Measurements from ENCODE around the gene PER2. TPM values are rescaled to one million over a fixed set of nuclear protein-coding genes. Genes with fewer than 3 reads are reported as not detected.

The PER2 gene
- total RNA-seq, 2 experiments from 2014 or later: 17.4 to 17.6 TPM

DNA sequence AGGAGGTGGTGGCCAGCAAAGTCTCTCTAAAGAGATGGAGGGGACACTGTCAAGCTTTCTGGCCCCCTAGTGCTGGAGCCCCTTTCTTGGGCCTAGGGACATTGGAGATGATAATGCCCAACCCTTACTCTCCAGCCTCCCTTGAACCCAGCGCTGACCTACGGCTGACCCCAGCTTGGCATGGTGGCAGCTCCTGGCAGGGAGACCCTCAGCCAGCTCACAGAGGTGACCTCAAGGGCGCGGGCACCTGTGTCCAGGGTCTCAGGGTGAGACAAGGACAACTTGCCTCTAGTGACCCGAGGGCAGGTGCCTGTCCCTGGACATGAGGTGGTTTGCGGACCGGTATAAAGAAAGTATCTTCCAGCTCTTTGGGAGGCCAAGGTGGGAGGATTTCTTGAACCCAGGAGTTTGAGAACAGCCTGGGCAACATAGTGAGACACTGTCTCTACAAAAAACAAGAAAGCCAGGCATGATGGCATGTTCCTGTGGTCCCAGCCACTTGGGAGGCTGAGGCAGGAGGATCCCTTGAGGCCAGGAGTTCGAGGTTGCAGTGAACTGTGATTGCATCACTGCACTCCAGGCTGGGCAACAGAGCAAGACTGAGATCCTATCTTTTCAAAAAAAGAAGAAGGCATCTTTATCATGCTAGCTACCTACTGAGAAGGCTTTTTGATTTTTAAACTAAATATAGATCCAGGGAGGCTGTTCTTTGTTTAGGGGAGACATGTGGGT is 3.3 kb upstream of the PER2 start:
- intact Hi-C loops (cut with micrococcal nuclease): no loop called here
- no peaks in the 10 kb centered on the region for H3K9me3 Mint-ChIP-seq
- H3K36me3 Mint-ChIP-seq (ENCODE audit: low read depth): no peaks in the 10 kb centered on the region
- CTCF ChIA-PET: interaction anchor here (0.9 to 2.2 kb wide), 2 partner anchors 11 to 29 kb away, joined by 3 to 7 read pairs; no protein-coding TSS in a partner anchor
- no peak overlapping the region for H3K27ac Mint-ChIP-seq
- TF ChIP-seq, protein P1, sequence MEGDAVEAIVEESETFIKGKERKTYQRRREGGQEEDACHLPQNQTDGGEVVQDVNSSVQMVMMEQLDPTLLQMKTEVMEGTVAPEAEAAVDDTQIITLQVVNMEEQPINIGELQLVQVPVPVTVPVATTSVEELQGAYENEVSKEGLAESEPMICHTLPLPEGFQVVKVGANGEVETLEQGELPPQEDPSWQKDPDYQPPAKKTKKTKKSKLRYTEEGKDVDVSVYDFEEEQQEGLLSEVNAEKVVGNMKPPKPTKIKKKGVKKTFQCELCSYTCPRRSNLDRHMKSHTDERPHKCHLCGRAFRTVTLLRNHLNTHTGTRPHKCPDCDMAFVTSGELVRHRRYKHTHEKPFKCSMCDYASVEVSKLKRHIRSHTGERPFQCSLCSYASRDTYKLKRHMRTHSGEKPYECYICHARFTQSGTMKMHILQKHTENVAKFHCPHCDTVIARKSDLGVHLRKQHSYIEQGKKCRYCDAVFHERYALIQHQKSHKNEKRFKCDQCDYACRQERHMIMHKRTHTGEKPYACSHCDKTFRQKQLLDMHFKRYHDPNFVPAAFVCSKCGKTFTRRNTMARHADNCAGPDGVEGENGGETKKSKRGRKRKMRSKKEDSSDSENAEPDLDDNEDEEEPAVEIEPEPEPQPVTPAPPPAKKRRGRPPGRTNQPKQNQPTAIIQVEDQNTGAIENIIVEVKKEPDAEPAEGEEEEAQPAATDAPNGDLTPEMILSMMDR (IDR thresholded peaks at IDR 0.05): no peak
- POLR2A ChIA-PET: interaction anchor here (0.5 to 1.3 kb wide), 3 partner anchors 25 to 69 kb away, joined by 3 to 4 read pairs (median 3); partner anchors contain the start of gene TRAF3IP1
- ATAC-seq (no peak), DNase-seq (no peak)
- H3K4me1 Mint-ChIP-seq (ENCODE audit: low read depth): peaks cover 24% of the 10 kb centered on the region
- H3K27me3 Mint-ChIP-seq: no peaks in the 10 kb centered on the region
- no peak overlapping the region for H3K4me3 Mint-ChIP-seq

DNA sequence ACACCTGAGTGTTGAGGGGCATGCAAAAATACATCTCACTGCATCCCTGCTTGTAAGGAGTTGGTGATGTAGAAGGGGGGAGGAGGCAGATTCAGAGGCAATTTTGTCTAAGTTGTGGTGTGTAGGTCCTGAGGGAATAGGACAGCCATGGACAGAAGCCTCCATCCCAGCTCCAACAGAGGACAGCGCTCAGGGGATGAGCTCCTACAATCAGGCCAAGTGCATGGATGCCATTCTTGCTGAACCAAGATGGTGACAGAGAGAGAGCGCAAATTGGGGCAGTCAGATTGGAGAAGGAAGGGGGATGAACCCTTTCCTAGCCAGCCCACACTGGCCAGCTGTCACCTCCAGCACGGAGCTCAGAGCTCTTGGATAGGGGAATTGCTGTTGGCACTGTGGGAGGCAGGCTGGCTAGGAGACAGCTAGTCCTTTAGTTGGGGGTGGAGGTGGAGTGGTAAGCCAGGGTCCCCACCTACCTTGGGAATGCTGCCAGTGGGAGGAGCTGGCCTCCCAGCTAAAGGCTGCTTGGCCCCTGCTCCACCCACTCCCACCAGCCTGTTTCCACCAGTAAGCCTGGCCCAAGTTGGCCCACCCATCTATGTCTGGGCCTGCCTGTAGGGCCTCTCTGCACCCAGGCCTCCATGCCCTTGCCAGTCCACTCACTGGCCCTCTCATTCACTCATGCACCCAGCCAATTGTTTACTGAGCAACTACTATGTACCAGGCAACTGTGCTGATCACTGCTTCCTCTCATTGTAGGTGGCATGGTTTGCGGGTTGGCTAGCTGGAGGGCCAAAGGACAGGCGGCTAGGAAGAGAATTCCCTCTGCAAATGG is 2.5 kb upstream of the PER2 start:
- Mint-ChIP-seq H3K9me3 (no peaks in the 10 kb centered on the region), H3K27ac (peak overlapping the region; percentile 96), H3K4me1 (ENCODE audit: low read depth) (peaks cover 30% of the 10 kb centered on the region), H3K27me3 (no peaks in the 10 kb centered on the region), H3K4me3 (no peak overlapping the region), H3K36me3 (ENCODE audit: low read depth) (no peaks in the 10 kb centered on the region)
- DNase-seq: no peak
- TF ChIP-seq, protein P1 (IDR thresholded peaks at IDR 0.05): no peak
- ChIA-PET CTCF (interaction anchor here (0.9 to 2.2 kb wide), 2 partner anchors 12 to 28 kb away, joined by 3 to 7 read pairs; no protein-coding TSS in a partner anchor), POLR2A (interaction anchor here (0.5 to 1.4 kb wide), 3 partner anchors 23 to 70 kb away, joined by 3 read pairs; no protein-coding TSS in a partner anchor)
- ATAC-seq: no peak
- intact Hi-C loops (cut with micrococcal nuclease): no loop called here

DNA sequence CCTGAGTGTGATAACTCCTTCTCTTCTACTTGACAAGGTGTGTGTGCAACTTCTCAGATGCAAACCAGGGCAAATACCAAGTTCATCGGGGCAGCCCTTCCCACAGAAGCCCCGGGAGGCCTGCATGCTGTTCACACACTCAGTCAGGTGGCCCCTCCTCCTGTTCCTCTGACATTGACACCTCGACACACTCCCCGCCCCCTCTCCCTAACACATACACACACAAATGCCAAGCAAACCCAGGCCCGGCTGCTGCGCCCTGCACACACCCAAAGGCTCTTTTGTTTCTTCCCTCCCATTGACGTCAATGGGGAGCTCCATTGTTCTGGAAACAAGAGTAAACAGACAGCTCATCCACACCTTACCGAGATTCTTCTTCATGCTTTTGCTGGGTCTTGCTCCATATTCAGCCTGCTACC is 1.7 kb upstream of the PER2 start:
- peak; percentile 75 for DNase-seq
- H3K36me3 Mint-ChIP-seq (ENCODE audit: low read depth): no peaks in the 10 kb centered on the region
- TF ChIP-seq, protein P1 (IDR thresholded peaks at IDR 0.05): no peak
- H3K4me1 Mint-ChIP-seq (ENCODE audit: low read depth): peaks cover 35% of the 10 kb centered on the region
- peak overlapping the region; percentile 83 for H3K4me3 Mint-ChIP-seq
- H3K27ac Mint-ChIP-seq: peak overlapping the region; percentile 96
- intact Hi-C loops (cut with micrococcal nuclease): no loop called here
- no peaks in the 10 kb centered on the region for H3K9me3 Mint-ChIP-seq
- POLR2A ChIA-PET: interaction anchor here (1.2 to 1.4 kb wide), 2 partner anchors 15 to 24 kb away, joined by 3 read pairs; no protein-coding TSS in a partner anchor
- ATAC-seq: no peak
- H3K27me3 Mint-ChIP-seq: no peaks in the 10 kb centered on the region
- CTCF ChIA-PET: interaction anchor here (1.3 to 2.2 kb wide), 2 partner anchors 27 to 31 kb away, joined by 4 to 7 read pairs; no protein-coding TSS in a partner anchor

DNA sequence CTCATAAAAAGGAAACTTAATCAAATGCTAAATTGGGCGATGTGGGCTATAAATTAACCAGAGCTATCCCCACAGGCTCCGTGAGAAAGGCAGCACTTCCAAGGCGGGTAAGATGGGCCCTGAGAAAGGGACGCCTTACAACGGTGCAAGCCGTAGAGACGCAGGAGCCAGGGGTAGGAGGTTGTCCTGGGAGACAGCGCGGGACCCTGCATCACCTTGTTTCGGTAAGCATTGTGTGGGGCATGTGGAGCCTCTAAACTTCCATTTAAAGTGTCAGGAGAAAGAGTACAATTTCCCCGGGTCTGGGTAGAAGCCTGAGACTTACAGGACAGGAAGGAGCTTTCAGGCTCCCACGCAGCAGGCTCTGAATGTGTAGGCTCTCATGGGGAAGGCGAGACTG is 1.2 kb upstream of the PER2 start:
- H3K4me3 Mint-ChIP-seq: peak overlapping the region; percentile 83
- no peaks in the 10 kb centered on the region for H3K36me3 Mint-ChIP-seq (ENCODE audit: low read depth)
- ATAC-seq: no peak
- CTCF ChIA-PET: interaction anchor here (1.3 to 2.6 kb wide), 3 partner anchors 26 to 32 kb away, joined by 4 to 12 read pairs (median 7); no protein-coding TSS in a partner anchor
- H3K27ac Mint-ChIP-seq: peak overlapping the region; percentile 96
- H3K9me3 Mint-ChIP-seq: no peaks in the 10 kb centered on the region
- H3K27me3 Mint-ChIP-seq: no peaks in the 10 kb centered on the region
- POLR2A ChIA-PET: interaction anchor here (0.6 to 2.3 kb wide), 8 partner anchors 10 to 117 kb away, joined by 3 to 9 read pairs (median 3); no protein-coding TSS in a partner anchor
- TF ChIP-seq, protein P1 (IDR thresholded peaks at IDR 0.05): no peak
- intact Hi-C loops (cut with micrococcal nuclease): no loop called here
- peaks cover 36% of the 10 kb centered on the region for H3K4me1 Mint-ChIP-seq (ENCODE audit: low read depth)
- peak; percentile 28 for DNase-seq
